Adrenal gland (tissue), 12 donors: ENCODE results near the gene TPRG1. TPM values are rescaled to one million over a fixed set of nuclear protein-coding genes. Genes with fewer than 3 reads are reported as not detected.

ENCODE experiments used
- DNase-seq, 7 donors: peaks; one replicate each; pipeline ENCODE4 v3.0.0-alpha.2; 2019 to 2020
- H3K27ac ChIP-seq, 5 donors: fragments of 200-600 bp; sonication (generic) in 4 of 5; 1 replicate in 3 of 5; 2 replicates in 2 of 5; pipeline versions ENCODE4 v1.5.1 to v1.8.0; 2016 to 2020; ENCODE audit warnings: mild to moderate bottlenecking in 1 of 5
- H3K27me3 ChIP-seq: fragments of 200-600 bp; 2 replicates; pipeline ENCODE4 v1.8.0; 2021
- H3K36me3 ChIP-seq, 2 donors: fragments of 200-600 bp; replicated peaks in 1 of 2; 1 replicate in 1 of 2; 2 replicates in 1 of 2; pipeline versions ENCODE4 v1.5.1 to v1.8.0; 2018 to 2022
- H3K4me1 ChIP-seq, 2 donors: fragments of 200-600 bp; replicated peaks in 1 of 2; 1 replicate in 1 of 2; 2 replicates in 1 of 2; pipeline versions ENCODE4 v1.5.1 to v1.8.0; 2018 to 2021
- H3K4me3 ChIP-seq, 4 donors: fragments of 200-600 bp; sonication (generic) in 3 of 4; one replicate each; pipeline ENCODE4 v1.5.1; 2016 to 2018
- H3K9me3 ChIP-seq, 3 donors: fragments of 200-600 bp; sonication (generic) in 1 of 3; replicated peaks in 1 of 3; 1 replicate in 2 of 3; 2 replicates in 1 of 3; pipeline versions ENCODE4 v1.5.1 to v1.8.0; 2016 to 2021
- CTCF ChIP-seq, 6 experiments: fragments of 450-650 bp in 4 of 6; fragments of 200-600 bp in 2 of 6; sonication (generic) in 1 of 6; IDR thresholded peaks; 1 replicate in 5 of 6; 2 replicates in 1 of 6; pipeline versions ENCODE4 v1.5.1 to v1.8.0; 2016 to 2021; ENCODE audit warnings: antibody characterized with exemption in 6 of 6, mild to moderate bottlenecking in 2 of 6, moderate library complexity in 1 of 6
- POLR2A ChIP-seq, 2 donors: fragments of 450-650 bp; IDR thresholded peaks; one replicate each; pipeline ENCODE4 v1.6.1; 2017; ENCODE audit warnings: antibody characterized with exemption in 2 of 2, mild to moderate bottlenecking in 2 of 2, moderate library complexity in 1 of 2
- WGBS, 4 donors: extraction: QIAGEN DNeasy Blood & Tissue Kit in 2 of 4; methylation state at CpG; one replicate each; pipeline versions ENCODE4 v1.1.5 to v1.1.7; 2013 to 2017; 5-methylcytosine and 5-hydroxymethylcytosine counted together
- intact Hi-C, 2 donors: fragments of 100-400 bp; cut with DNase I; formaldehyde crosslinking; loops; one replicate each; pipeline versions ENCODE4 v1.14.1 to v1.15.0; 2022 to 2023
- polyA plus RNA-seq, 3 donors: library from polyadenylated mRNA; stranded (reverse); fragments of 200-250 nt in 2 of 3; fragments of 350-450 nt in 1 of 3; fragmentation: Illumina TruSeq in 1 of 3; extraction: RNeasy Lipid Tissue Mini Kit (QIAGEN cat#74804) in 1 of 3; gene quantifications; one replicate each; pipeline ENCODE4 v1.2.3, GENCODE V29; 2013 to 2014
- total RNA-seq, 9 donors: library from RNA; depleted of rRNA in 4 of 9; stranded (reverse); fragments of >200 nt in 4 of 9; fragments of 120-200 nt in 1 of 9; fragmentation: NEBNext Ultra II Directional in 1 of 9; extraction: Animal tissue kit (Norgen Biotek cat#: 25700) in 1 of 9; gene quantifications; one replicate each; pipeline versions ENCODE4 v1.1.0 to v1.2.4, GENCODE V29; 2013 to 2023
- donor health status: healthy with polysubstance abuse.
- donor health status: Bipolar disorder and iron deficiency.
- donor health status: DM: yes; HTN: yes; CAD: no.
- donor health status: DM: no; HTN: no; CAD: no.
- donor health status: DM: no; HTN: no; CAD: no.
- donor health status: DM: yes; HTN: yes; CAD: no.

Gene TPRG1
- total and polyA plus RNA-seq, 12 donors = 2.6 to 9.4 (median 3.9) TPM

GRCh38 chr3:189368384-189368783, 196.6 kb downstream of the TPRG1 start:
- intact Hi-C loops = no loop called here
- H3K9me3 ChIP-seq = no peaks in the 10 kb centered on the region
- H3K4me3 ChIP-seq = no peak overlapping the region
- WGBS, 4 donors = 79 to 82% (median 81%) methylated on average over 4 of the region's 4 CpGs
- H3K36me3 ChIP-seq = no peaks in the 10 kb centered on the region
- no peak for DNase-seq
- H3K27ac ChIP-seq = no peak overlapping the region
- no peak for TF ChIP-seq POLR2A (IDR thresholded peaks at IDR 0.05)
- no peak for TF ChIP-seq CTCF (IDR thresholded peaks at IDR 0.05)
- H3K27me3 ChIP-seq = no peaks in the 10 kb centered on the region
- H3K4me1 ChIP-seq = no peaks in the 10 kb centered on the region

GRCh38 chr3:189369636-189370035, 197.9 kb downstream of the TPRG1 start:
- Histone ChIP-seq H3K27ac (no peak overlapping the region), H3K27me3 (no peaks in the 10 kb centered on the region), H3K36me3 (no peaks in the 10 kb centered on the region), H3K4me1 (no peaks in the 10 kb centered on the region), H3K9me3 (no peaks in the 10 kb centered on the region), H3K4me3 (no peak overlapping the region)
- no peak for TF ChIP-seq POLR2A (IDR thresholded peaks at IDR 0.05)
- TF ChIP-seq CTCF (IDR thresholded peaks at IDR 0.05) = no peak
- no peak for DNase-seq
- intact Hi-C loops = no loop called here
- WGBS, 4 donors = 81 to 86% (median 82%) methylated on average over 5 of the region's 5 CpGs

GRCh38 chr3:189372243-189372642, 200.5 kb downstream of the TPRG1 start:
- H3K27me3 ChIP-seq = no peaks in the 10 kb centered on the region
- H3K9me3 ChIP-seq = no peaks in the 10 kb centered on the region
- no peaks in the 10 kb centered on the region for H3K36me3 ChIP-seq
- H3K27ac ChIP-seq = no peak overlapping the region
- no peaks in the 10 kb centered on the region for H3K4me1 ChIP-seq
- WGBS, 4 donors = 12 to 33% (median 26%) methylated on average over 3 of the region's 3 CpGs
- DNase-seq = no peak
- intact Hi-C loops = no loop called here
- H3K4me3 ChIP-seq = no peak overlapping the region
- no peak for TF ChIP-seq CTCF (IDR thresholded peaks at IDR 0.05)
- no peak for TF ChIP-seq POLR2A (IDR thresholded peaks at IDR 0.05)
